Skeletal muscle satellite cell (primary cell): Measurements from ENCODE around the gene MRPL17. TPM values are rescaled to one million over a fixed set of nuclear protein-coding genes. Genes with fewer than 3 reads are reported as not detected.
"Not testable (repeated sequence)": the region's sequence is repeated elsewhere in the genome, so short reads cannot be mapped to it uniquely, and the experiment has no call there.

Experiments used
- H3K27me3 ChIP-seq: 2 replicates; pipeline ENCODE4 v1.7.0; 2013; ENCODE audit warnings: low read length; ENCODE audit not compliant: control insufficient read depth, insufficient read depth
- H3K36me3 ChIP-seq: 2 replicates; pipeline ENCODE4 v1.7.0; 2013; ENCODE audit warnings: mild to moderate bottlenecking, control low read depth, low read length; ENCODE audit not compliant: insufficient read depth
- H3K4me1 ChIP-seq: 2 replicates; pipeline ENCODE4 v1.7.0; 2013; ENCODE audit warnings: low read length; ENCODE audit not compliant: control insufficient read depth, insufficient read depth
- H3K4me2 ChIP-seq: 2 replicates; pipeline ENCODE4 v1.7.0; 2013; ENCODE audit warnings: mild to moderate bottlenecking, low read length
- H3K4me3 ChIP-seq: 2 replicates; pipeline ENCODE4 v1.7.0; 2013; ENCODE audit warnings: low read length
- H3K9ac ChIP-seq: 2 replicates; pipeline ENCODE4 v1.7.0; 2013; ENCODE audit warnings: mild to moderate bottlenecking, low read depth, low read length, moderate library complexity
- H3K9me3 ChIP-seq: replicated peaks from 2 replicates; pipeline ENCODE4 v1.7.0; 2013; ENCODE audit warnings: mild to moderate bottlenecking, control low read depth, low read length
- total RNA-seq: library from RNA; depleted of rRNA; stranded (reverse); fragments of >200 nt; gene quantifications from 2 replicates; pipeline ENCODE4 v1.2.3, GENCODE V29; 2012; rRNA removed

Gene MRPL17
- 71.0 and 73.2 TPM in 2 replicates for total RNA-seq

DNA sequence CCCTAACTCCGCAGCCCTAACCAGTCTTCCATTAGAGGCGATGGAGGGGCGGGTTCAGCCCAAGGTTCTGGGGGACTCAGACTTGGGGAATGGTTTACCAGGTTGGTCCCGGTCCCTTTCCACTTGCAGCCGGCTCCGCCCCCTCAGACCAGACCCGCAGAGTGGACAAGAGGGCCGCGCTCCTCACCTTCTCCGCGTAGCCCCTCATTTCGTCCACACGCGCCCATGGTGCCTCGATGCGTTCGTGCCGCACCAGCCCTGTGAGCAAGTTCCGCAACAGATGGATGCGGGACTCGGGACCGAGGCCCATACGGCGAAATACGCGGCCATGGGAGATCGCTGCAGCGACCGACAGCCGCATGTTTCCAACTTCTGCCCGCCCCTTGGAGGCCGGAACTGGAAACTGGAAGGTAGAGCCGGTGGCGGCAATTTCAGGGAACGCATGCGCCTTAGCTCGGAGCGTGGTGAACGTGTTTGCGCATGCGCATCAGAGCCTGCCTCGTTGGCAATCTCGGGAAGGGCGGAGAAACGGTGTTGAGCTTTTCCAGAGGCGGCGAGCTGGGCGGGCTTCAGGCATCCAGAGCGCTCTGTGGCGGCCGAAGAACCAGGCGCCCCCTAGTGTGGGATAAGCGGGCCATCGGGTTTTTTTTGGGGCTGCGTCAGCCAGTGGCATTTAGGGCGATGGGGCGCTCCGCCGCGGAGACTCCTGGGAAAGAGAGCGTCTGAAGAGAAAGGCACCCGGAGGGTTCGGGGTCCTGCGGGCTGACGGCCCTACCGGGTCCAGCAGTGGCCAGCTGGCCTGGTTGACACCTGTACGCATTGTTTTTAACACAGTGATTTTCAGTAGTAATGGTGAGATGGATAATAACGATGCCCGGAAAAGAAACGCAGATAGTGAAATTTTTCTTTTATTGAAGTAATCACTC lies at the start of gene MRPL17:
Gene MRPL17, minus strand, starts transcription at position 405 of the 926 bp plus-strand sequence. Its CDS starts 44 bp downstream, at position 361.
- peaks cover 16% of the 10 kb centered on the region for H3K36me3 ChIP-seq
- no peaks in the 10 kb centered on the region for H3K27me3 ChIP-seq
- no peaks in the 10 kb centered on the region for H3K9me3 ChIP-seq
- H3K9ac ChIP-seq: peak within 1 kb of the TSS; percentile 89
- peaks cover 15% of the 10 kb centered on the region for H3K4me1 ChIP-seq
- peak within 1 kb of the TSS; percentile 93 for H3K4me2 ChIP-seq
- H3K4me3 ChIP-seq: peak within 1 kb of the TSS; percentile 90

DNA sequence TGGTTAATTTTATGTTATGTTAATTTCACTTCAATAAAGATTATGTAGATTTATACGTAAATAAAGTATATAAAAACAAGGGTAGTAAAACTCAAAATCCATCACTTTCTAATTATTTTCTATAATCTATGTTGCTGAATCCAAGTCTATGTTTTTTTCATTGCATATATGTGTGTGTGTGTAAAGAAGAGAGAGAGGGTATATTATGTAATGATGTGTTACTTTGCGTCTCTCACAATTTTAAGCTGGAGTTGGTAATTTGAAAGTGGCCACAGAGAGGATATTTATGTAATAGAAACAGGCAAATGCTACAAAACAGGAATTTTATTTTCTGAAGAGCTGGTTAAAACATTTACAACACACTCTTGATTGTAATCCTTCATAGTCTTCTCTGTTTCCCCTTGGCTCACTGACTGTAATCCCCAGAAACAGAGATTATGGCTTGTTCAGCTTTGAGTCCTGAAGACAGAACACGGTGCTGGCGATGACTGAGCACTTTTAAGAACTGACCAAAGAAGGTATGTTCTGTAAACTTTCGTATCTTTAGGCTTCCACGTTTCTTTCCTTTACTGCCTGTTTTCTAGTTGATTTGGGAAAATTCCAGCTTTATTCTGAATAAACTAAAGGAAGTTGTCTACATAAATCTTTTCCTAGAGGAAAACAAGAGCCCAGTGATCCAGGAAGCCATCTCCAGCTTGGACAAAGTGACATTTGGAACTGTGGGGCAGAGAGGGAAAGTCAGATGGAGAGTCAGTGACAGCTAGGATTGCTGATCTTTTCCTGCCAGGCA lies 45.0 kb upstream of the MRPL17 start:
- Histone ChIP-seq H3K27me3 (peaks cover 22% of the 10 kb centered on the region), H3K9me3 (no peaks in the 10 kb centered on the region), H3K36me3 (no peaks in the 10 kb centered on the region), H3K4me3 (no peak overlapping the region), H3K9ac (no peak overlapping the region), H3K4me1 (no peaks in the 10 kb centered on the region), H3K4me2 (no peak overlapping the region)

DNA sequence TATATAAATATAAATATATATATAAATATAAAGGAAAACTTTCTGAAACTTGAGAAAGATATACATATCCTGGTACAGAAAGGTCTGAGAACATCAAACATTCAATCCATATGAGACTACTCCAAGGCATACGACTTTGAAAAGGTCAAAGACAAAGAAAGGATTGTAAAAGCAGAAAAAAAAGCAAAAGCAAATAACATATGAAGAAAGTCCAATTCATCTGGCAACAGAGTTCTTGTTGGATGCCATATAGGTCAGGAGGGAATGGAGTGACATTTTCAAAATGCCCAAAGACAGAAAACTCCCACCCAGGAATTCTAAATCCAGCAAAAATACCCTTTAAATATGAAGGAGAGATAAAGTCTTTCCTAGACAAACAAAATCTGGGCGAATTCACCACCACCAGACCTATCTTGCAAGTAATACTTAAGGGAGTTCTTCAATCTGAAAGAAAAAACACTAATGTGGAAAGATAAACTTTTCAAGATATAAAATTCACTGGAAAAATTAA lies 42.3 kb upstream of the MRPL17 start:
- no peaks in the 10 kb centered on the region for H3K4me1 ChIP-seq
- H3K36me3 ChIP-seq: no peaks in the 10 kb centered on the region
- no peak overlapping the region for H3K4me3 ChIP-seq
- H3K4me2 ChIP-seq: no peak overlapping the region
- peaks cover 37% of the 10 kb centered on the region for H3K27me3 ChIP-seq
- no peak overlapping the region for H3K9ac ChIP-seq
- no peaks in the 10 kb centered on the region for H3K9me3 ChIP-seq

DNA sequence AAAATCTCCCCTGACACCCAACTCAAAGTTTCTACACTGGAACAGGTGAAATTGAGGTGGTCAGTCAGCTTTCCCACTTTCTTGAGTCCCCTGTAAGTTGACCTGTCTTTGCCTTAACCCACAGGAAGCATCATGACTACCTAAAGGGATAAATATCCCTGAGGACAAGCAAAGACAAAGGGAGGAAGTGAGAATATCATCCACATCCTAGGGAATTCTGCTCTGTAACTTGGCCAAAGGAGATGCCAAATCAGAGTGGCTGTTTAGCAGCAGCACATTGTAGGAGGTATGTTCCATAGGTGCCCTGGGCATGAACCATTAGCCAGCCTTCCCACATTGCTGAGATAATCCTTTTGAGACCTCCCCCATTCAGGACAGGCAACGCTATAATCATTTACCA lies 40.9 kb upstream of the MRPL17 start:
- Histone ChIP-seq H3K36me3 (no peaks in the 10 kb centered on the region), H3K27me3 (peaks cover 46% of the 10 kb centered on the region), H3K9me3 (no peaks in the 10 kb centered on the region), H3K9ac (no peak overlapping the region), H3K4me3 (no peak overlapping the region), H3K4me2 (no peak overlapping the region), H3K4me1 (no peaks in the 10 kb centered on the region)

DNA sequence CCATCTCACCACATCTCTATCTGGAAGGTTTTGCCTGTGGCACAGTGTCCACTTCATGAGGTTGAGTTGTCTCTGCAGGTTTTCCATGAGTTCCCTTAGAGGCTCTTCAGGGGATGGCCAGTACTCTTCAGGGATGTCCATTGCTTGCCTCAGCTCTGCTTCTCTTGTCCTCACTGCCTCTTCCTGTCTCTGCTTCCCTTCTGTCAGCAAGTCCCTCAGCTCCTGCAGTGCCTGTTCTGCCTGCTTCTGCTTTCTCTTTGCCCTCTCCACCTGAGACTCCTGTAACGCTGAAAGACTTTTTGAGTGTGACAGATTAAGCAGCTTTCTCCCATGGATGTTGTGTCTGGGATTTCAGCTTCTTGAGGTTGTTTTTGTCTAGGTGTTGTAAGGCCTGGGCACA lies 38.2 kb upstream of the MRPL17 start:
- Histone ChIP-seq H3K9me3 (no peaks in the 10 kb centered on the region), H3K27me3 (peaks cover 53% of the 10 kb centered on the region), H3K9ac (no peak overlapping the region), H3K4me1 (no peaks in the 10 kb centered on the region), H3K4me3 (no peak overlapping the region), H3K36me3 (no peaks in the 10 kb centered on the region), H3K4me2 (no peak overlapping the region)

DNA sequence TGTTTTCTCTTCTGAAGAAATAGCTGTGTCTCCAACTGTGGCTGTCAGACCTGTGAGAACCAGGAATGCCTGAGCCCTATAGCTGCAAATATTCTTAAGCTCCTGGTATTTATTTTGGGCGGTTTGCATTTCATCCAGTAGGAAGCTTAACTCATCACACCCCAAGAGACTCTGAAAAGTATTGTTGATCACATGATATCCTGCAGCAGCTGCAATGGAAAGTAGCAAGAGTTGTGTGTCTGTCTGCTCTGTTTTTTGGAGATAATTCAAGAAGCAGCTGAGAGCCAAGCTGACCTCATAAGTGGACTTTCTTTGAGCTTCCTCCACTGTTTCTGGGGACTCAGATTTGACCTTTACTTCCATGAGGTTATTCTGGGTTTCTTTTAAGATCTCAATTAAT lies 36.4 kb upstream of the MRPL17 start:
- Histone ChIP-seq H3K4me3 (no peak overlapping the region), H3K27me3 (peaks cover 63% of the 10 kb centered on the region), H3K4me1 (no peaks in the 10 kb centered on the region), H3K36me3 (no peaks in the 10 kb centered on the region), H3K4me2 (no peak overlapping the region), H3K9ac (no peak overlapping the region), H3K9me3 (no peaks in the 10 kb centered on the region)

DNA sequence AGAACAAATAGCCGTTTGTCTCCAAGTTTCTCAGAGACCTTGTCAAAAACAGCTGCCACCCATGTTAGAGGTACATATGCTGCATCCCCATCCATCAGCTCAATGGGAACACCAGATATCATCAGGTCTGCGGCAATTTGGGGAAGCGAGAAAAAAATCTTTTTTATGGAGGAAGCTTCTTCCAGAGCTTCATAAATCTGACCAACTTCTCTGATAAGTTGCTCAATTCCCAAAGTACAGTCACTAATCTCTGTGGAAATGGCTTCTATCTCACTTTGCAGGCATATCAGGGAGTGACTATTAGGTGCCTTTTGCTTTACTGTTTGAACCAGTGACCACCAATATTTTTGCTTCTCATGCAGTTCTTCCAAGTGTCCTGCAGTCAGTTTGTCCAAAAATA lies 34.3 kb upstream of the MRPL17 start:
- H3K36me3 ChIP-seq: no peaks in the 10 kb centered on the region
- H3K4me1 ChIP-seq: no peaks in the 10 kb centered on the region
- H3K9ac ChIP-seq: no peak overlapping the region
- H3K4me3 ChIP-seq: no peak overlapping the region
- no peak overlapping the region for H3K4me2 ChIP-seq
- peaks cover 67% of the 10 kb centered on the region for H3K27me3 ChIP-seq
- H3K9me3 ChIP-seq: no peaks in the 10 kb centered on the region

DNA sequence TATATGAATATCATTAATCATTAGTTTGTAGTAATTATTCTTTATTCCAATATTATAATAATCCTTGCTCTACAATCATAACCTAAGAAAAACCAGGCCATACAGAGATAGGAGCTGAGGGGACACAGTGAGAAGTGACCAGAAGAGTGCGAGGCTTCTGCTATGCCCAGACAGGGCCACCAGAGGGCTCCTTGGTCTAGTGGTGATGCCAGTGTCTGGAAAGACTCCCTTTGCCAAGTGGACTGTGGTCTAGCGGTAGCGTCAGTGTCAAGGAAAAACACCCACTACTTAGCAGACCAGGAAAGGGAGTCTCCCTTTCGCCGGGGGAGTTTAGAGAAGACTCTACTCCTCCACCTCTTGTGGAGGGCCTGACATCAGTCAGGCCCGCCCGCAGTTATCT lies 28.4 kb upstream of the MRPL17 start:
- H3K9ac ChIP-seq: not testable (repeated sequence)
- peaks cover 31% of the 10 kb centered on the region for H3K27me3 ChIP-seq

DNA sequence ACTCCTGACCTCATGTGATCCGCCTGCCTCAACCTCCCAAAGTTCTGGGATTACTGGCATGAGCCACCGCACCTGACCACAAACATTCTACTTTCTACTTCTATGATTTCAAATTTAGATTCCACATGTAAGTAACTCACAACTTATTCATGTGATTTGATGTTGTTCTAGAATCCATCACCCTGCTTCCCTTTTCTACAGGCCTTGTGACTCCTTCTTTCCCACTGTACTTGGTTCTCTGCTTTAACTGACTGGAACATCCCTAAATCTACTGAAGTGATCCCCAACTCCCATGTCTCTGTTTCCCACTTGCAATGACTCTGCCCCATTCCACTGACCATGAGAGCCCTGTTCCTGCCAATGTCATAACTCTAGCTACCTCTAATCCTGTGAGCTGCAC lies 25.7 kb upstream of the MRPL17 start:
- Histone ChIP-seq H3K4me2 (no peak overlapping the region), H3K9ac (no peak overlapping the region), H3K36me3 (no peaks in the 10 kb centered on the region), H3K9me3 (no peaks in the 10 kb centered on the region), H3K27me3 (peaks cover 10% of the 10 kb centered on the region), H3K4me1 (no peaks in the 10 kb centered on the region), H3K4me3 (no peak overlapping the region)

More for the DNA sequence above, 28.4 kb upstream of the MRPL17 start:
- H3K4me3 ChIP-seq, H3K36me3 ChIP-seq, H3K4me2 ChIP-seq, H3K4me1 ChIP-seq, H3K9me3 ChIP-seq: not testable (repeated sequence)

DNA sequence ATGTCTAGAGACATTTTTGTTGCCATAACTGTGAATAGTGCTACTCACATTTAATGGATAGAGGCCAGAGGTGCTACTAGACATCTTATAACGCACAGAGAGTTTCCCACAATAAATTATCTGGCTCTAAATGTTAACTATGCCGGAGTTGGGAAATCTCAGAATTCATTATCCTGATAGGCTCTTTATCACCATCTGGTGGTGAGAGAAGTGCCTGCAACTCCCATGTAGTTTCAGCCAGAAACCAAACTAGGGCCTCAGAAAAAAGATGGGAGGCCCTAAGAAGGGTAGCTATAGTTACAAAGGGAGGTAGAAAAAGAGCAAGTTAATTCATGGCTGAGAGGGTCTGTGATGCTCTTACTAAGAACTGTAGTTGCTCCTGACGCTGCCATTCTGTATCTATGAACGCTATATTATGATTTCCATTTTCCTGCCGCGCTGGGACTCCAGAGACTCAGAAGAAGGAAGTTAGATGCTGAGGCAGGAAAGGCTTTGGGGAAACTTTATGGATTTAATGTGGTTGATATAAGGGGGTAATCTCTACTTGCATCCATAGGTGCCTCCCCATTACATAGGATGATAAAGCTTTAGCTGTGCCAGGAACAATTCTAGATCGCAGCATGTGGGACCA lies 22.9 kb upstream of the MRPL17 start:
- Histone ChIP-seq H3K9ac (no peak overlapping the region), H3K36me3 (no peaks in the 10 kb centered on the region), H3K27me3 (peaks cover 10% of the 10 kb centered on the region), H3K4me1 (no peaks in the 10 kb centered on the region), H3K4me2 (no peak overlapping the region), H3K4me3 (no peak overlapping the region), H3K9me3 (no peaks in the 10 kb centered on the region)
